Activated CD4-positive, alpha-beta T cell treated with anti-CD3 and anti-CD28 coated beads, Interleukin-2, amount 50 U/mL, for 24 hours (primary cell): Measurements from ENCODE around the gene PPP1R13L.
"Not testable (repeated sequence)": the region's sequence is repeated elsewhere in the genome, so short reads cannot be mapped to it uniquely, and the experiment has no call there.

Source experiments
- DNase-seq, 2 donors: peaks; one replicate each; pipeline ENCODE4 v3.0.0-alpha.2; 2020; ENCODE audit warnings: low read depth in 1 of 2, low spot score in 1 of 2

PPP1R13L gene

DNA sequence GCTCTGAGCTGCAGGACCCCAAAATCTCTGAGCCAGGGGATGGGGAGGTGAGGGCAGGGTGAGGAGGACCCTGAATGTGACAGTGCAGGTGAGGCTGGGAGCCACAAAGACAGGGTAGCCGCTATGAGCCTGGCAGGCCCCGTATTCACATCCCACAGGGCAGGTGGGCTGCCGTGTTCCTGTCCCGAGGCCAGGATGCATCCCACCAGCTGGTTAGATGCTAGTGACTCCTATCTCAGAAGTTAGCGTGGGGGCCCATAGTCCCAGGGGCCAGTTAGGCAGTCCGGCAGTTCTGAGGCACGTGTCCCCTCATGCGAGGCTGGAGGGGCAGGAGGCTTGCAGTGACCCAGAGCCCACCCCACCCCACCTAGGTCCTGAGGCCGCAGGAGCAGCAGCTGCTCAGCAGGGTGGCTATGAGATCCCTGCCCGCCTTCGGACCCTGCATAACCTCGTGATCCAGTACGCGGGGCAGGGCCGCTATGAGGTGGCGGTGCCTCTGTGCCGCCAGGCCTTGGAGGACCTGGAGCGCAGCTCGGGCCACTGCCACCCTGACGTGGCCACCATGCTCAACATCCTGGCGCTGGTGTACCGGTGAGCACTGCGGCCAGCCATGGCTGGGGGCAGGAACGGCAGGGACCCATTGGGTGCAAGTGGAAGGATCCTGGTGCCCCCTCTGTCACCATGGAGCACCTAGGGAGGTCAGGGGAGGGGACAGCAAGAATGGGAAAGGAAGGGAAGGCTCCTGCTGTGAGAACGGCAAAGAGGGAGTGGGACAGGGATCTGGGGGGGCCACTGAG, 57.1 kb downstream of the PPP1R13L start:
- no peak for DNase-seq

DNA sequence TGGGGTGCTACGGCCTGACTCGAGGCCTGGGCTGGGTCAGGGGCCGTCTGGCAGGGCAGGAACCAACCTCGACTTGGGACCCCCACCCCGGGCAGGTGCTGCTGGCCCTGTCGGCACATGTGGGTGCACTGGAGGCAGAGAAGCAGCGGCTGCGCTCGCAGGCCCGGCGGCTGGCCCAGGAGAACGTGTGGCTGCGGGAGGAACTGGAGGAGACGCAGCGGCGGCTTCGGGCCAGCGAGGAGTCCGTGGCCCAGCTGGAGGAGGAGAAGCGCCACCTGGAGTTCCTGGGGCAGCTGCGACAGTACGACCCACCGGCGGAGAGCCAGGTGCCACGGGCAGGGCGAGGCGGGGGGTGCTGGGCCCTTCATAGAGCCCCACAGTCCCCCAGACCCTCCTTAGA, 58.4 kb downstream of the PPP1R13L start:
- no peak for DNase-seq

DNA sequence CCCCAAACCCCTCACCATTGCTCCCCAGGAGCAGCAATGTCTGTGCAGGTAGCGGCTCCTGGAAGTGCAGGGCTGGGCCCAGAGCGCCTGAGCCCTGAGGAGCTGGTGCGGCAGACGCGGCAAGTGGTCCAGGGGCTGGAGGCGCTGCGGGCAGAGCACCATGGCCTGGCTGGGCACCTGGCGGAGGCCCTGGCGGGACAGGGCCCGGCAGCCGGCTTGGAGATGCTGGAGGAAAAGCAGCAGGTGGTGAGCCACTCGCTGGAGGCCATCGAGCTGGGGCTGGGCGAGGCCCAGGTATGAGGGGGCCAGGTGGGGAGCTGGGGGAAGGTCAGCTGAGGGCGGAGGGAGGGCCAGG, 59.4 kb downstream of the PPP1R13L start:
- DNase-seq, result no peak

DNA sequence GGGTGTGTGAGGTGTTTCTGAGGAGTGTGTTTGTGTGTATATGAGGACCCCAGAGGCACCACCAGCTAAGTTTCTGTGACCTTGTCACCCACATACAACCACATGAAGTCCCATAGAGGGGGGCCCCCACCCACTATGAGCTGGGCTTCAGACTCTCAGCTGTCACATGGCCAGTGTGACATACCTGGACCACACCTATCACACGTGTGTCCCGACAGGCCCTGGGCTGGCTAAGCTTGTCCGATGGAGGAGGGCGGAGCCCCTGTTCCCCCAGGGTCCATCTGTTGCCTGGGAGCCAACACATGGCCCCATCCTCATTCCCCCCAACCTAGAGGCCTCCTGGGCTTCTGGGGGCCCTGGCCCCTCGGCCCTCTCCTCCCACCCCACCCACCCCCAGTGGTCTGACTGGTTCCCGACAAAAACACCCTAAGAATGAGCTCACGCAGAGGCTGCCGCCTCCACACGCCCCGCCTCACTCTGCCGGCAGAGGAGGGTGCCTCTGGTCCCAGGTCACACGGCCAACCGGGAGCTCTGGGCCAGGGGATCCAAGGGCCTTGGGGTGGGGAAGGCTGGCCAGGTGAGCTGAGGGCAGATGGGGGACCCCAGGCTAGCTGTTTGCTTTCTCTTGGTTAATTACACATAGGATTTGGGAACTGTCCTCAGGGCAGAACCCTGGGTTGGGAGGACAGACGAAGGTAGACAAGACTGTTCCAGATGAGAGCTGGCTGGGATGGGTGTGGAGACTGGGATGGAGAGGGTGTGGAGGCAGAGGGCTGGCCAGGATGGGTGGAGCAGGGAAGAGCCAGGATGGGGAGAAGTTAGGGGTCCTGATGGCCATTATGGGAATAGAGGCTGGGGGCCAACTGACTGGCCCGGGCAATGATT, 60.0 kb downstream of the PPP1R13L start:
- DNase-seq, result no peak

DNA sequence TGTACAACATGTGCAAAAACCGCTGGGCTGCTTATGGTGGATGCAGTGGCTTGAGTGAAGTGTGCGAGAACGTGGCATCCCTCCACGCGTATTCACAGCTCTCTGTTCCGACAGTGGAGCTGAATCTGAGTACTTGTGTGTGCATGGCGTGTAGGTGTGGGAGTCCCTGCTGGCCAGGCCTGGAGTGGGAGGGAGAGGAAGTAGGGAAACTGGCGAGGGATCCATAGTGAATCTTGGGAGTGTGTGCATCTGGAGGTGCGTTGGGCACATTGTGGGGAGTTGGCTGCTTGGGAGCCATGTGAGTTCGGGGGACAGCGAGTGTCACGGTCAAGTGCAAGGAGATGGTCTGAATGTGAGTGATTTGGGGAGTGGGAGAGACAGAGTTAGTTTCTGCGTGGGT, 62.0 kb downstream of the PPP1R13L start:
- DNase-seq, result no peak

DNA sequence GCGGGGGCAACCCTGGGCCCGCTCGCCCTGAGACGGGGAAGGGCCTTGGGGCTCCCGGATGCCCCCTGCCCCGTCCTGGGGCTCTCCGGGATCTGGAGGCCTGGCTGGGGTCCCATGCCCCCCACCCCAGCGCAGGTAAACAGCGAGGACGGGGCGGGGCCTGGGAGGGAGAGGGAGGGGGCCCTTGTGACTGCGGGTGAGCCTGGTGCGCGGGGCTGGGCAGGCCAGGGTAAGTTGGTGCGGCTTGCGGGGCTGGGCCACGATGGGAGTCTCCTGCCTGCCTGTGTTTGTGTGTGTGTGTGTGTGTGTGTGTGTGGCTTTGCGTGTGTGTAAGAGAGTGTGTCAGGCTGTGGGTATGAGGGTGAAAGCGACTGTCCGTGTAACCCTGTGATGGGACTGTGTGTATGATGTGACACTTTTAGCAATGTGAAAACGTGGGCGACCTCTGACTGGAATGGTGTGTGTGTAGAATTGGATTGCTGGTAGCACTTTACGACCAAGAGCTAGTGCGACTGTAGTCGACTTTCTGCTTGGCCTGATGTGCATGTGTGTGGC, 63.9 kb downstream of the PPP1R13L start:
- no peak for DNase-seq

DNA sequence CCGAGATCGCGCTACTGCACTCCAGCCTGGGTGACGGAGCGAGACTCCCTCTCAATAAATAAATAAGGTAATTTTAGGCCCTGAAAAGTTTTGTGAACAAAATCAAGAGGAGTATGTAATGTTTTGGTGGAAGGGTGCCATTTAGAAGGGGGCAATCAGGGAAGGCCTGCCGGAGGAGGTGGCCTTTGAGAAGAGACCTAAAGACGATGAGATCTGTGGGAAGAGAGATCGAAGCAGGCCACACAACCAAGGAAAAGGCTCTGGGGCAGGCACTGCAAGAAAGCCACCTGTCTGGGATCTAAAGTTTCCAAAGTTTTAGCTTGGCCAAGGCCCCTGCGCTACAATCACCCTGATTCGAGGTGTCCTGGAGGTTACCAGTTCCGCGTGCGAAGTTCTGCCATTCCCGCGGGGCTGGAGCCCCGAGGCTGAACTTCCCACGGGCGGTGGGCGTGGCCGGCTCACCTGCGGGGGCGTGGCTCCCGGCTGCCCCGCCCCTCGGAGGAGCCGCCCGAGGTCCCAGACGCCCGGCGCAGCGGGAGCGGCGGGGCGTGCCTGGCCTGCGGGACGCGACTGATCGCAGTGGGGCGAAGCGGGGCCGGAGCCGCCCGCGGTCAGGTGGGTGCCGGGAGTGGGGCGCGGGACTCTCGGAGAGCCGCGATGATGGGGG, 64.5 kb downstream of the PPP1R13L start, which contains the start of gene KLC3:
KLC3 (plus strand) TSS at position 519 of the 667 bp plus-strand sequence. CDS start 4,792 bp downstream, outside the sequence.
- peak in 1 of 2 donors; percentile 12 for DNase-seq

DNA sequence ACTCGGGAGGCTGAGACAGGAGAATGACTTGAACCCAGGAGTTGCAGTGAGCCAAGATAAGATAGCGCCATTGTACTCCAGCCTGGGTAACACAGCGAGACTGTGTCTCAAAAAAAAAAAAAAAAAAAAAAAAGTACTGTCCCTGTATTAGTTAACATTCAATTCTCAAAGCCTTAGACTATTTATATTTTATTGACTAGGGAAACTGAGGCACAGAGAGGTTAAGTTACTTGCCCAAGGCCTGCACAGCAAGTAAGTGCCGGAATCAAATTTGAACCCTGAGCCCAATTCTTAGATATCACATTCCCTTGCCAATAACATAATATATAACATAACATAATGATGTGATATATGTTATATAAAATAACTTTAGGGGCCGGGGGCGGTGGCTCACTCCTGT, 65.2 kb downstream of the PPP1R13L start:
- DNase-seq, result no peak

DNA sequence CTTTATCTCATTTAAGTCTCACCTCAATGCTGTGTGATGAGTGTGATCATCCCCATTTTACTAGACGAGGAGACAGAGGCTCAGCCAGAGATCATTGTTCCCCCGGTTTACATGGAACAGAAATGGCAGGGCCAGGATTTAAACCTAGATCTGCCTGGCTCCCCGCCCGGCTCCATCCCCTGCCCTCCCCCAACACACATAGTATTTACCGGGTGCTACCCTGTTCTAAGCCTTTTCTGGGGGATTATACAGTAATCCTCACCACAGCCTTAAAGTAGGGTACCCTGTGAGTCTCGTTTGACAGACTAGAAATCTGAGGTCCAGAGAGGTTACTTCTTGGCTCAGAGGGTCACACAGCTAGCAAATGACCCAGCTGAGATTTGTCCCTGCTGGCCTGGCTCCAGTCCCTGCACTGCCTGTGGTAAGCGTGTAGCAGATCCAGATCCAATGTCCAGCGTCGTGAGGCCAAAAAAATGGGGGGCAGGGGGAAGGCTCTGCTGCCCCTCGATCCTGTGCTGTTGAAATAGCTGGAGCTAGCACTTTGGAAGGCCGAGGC, 68.1 kb downstream of the PPP1R13L start:
- DNase-seq, result no peak

DNA sequence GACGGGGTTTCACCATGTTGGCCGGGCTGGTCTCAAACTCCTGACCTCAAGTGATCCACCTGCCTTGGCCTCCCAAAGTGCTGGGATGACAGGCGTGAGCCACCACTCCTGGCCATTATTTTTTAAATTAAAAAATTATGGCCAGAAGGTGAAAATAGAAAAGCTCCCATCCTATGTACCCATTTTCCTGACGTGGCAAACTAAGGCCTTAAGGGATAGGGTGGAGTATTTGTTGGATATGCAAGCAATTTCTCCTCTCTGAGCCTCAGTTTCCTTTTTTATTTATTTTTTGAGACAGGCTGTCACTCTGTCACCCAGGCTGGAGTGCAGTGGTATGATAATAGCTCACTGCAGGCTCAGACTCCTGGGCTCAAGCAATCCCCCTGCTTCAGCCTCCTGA, 70.0 kb downstream of the PPP1R13L start:
- not testable (repeated sequence) for DNase-seq

DNA sequence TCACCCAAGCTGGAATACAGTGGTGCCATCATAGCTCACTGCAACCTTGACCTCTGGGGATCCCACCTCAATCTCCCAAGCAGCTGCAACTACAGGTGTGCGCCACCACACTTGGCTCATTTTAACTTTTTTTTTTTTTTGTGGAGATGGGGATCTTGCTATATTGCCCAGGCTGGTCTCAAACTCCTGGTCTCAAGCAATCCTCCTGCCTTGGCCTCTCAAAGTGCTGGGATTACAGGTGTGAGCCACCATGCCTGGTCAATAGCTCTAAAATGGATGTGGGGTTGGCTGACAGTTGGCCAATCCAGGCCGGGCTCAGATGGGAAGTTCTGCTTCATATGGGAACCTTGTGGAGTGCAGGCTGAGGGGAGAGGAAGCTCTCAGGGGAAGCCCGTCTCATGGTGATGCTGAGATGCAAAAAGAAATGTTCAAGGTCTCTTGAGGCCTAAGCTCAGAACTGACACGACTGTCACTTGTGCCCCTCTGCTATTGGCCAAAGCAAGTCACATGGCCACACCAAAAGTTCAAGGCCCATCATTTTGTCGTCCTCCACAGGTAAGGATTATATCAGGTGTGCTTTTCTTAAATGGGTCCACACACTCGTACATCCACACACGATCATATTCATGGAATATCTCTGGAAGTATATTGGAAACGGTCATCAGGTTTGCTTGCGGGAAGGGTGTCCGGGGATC, 71.1 kb downstream of the PPP1R13L start:
- no peak for DNase-seq

DNA sequence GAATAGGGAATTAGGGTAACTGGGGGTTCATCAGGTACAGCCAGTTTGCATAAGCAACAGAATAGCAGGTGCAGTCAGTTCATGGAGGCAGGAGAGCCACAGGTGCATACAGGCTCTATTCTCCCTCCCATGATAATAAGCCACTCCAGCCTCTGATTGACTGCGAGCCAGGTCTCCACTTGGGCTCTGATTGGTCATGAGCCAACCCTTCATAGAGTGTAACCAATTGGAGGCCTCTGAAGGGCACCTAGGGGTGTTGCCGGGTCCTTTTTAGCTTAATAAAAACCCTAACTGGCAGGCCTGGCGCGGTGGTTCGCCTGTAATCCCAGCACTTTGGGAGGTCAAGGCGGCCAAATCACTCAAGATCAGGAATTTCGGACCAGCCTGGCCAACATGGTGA, 73.5 kb downstream of the PPP1R13L start:
- DNase-seq, result no peak
